Stimulated activated CD4-positive, alpha-beta T cell treated with anti-CD3 and anti-CD28 coated beads, Interleukin-4, amount 100 ng/mL, for 24 hours (primary cell): ENCODE results near the gene GALNT9.
"Not testable (repeated sequence)": the region's sequence is repeated elsewhere in the genome, so short reads cannot be mapped to it uniquely, and the experiment has no call there.

Experiments
- DNase-seq: peaks from one replicate; pipeline ENCODE4 v3.0.0-alpha.2; 2020

The GALNT9 gene

DNA sequence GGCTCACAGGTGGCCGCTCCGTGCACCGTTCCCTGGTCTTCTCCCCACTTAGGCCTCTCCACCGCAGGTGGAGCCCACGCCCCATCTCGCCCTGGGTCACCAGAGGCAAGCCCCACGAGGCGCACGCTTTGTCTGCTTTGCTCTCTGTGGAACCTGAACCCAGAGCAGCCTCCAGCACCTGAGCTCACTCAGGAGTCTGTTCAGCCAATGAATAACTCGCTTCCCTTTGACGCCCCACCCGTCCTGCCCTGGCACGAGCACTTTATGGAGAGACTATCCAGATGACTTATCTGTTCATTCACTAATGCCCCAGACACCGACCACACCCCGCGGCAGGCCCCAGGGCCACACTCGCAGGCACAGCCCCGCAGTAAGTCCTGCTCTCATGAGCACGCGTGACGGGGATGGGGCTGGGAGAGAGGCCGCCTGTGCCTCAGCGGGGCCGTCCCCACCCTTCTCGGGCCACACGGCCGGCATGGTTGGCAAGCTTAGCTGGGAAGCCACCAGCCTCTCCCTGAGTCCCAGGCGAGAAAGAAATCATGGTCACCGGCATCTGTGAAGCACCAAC lies 100.1 kb downstream of the GALNT9 start:
- no peak for DNase-seq

DNA sequence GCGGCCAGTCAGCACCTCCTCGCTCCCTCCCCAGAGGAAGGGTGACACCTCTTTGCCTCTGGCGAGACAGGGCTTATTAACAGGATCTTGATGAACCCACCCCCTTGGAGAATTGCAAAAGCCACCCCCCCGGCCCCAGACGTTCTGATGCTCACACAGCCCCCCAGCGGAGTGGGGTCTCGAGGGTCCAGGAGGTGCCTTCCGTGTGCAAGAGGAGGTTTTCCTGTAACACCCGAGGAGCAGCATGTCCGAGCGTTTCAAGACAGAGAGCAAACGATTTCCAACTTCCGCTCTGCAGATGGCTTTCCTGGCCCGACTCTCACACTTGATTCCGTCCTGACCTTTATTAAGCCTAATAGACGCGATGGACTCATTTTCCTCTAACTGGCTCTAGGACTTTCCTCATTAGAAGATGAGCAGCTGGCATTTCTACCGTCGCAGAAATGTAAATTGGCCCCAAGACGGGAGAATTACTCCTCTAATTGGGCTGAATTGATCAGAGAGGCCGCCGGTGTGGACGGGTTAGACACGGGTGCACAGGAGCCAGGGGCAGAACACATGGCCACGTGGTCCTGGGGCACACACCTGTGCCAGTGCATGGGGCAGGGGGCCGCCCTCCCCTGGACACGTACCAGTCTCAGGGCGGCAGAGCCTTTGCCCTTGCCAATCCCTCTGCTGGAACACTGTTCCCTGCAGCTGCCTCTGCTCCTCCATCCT lies 100.8 kb downstream of the GALNT9 start:
- no peak for DNase-seq

DNA sequence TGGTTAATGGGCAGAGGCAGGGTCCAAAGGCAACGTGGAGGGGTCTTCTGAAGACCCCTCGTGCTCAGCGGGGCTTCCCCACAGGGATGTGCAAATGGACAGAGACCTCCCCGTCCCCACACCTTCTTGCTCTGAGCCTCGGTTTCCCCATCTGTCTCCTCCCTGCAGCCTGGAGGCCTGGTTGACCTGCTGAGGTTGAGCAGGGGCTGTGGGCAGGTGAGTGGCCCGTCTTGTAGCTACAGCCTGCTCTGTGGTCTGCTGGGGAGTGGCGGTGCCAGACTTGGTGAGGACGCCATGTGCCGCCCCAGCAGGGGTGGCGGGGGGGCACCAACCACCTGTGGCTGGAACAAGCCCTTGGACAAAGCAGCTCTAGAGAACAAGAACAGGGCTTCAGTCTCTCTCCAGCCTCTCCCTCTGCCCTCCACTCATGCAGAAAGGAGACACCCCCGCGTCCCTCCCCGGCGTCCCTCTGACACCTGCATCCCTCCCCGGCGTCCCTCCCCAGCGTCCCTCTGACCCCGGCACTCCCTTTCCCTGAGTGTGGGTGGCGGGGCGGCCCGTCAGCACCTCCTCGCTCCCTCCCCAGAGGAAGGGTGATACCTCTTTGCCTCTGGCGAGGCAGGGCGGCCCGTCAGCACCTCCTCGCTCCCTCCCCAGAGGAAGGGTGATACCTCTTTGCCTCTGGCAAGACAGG lies 101.5 kb downstream of the GALNT9 start:
- DNase-seq: no peak

DNA sequence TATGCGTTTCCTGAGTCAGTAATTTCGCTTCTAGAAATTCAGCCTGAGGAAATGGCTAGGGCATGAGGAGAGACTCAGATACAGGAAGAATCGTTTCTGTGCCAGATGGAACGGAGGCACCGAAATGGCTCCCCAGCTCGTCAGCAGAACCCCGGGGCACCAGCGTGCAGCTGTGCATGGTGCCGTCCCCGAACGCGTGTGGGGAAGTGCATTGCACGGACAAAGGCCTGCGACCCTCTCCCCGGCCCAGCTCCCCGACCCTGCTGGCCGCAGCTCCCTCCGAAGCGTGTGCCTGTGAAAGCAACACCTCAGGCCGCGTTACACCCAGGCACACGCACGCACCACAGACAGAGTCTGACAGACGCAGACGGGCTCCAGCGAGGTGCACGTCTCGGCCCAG lies 102.3 kb downstream of the GALNT9 start:
- no peak for DNase-seq

DNA sequence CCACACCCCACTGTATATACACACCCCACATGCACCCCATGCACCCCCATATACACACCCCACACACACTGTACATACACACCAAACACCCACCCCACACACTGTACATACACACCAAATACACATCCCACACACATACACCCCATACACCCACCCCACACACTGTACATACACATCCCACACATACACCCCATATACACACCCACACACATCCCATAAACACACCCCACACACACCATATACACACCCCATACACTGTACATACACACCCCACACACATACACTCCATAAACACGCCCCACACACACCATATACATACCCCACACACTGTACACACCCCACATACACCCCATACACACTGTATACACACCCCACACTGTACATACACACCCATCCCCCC lies 102.8 kb downstream of the GALNT9 start:
- DNase-seq: no peak

DNA sequence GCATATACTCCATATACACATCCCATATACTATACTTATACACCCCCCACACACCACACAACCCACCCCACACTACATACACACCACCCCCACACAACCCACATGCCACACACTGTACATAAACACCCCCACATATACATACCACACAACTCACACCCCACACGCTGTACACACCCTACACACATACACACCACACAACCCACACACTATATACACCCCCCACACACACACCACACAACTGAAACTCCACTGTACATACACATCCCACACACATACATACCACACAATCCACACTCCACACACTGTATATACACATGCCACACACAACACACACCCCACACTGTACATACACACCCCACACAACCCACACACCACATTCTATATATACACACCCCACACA lies 104.2 kb downstream of the GALNT9 start:
- DNase-seq: no peak

DNA sequence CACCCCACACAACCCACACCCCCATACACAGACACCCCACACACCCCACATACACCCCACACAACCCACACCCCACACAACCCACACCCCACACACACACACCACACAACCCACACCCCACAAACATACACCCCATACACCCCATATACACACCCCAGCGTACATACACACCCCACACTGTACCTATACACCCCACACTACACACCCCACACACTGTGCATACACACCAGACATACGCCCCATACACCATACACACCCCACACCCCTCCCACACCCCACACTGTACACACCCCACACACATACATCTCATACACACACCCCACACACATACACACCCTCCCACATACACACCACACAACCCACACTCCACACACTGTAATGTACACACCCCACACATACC lies 104.9 kb downstream of the GALNT9 start:
- DNase-seq: no peak

DNA sequence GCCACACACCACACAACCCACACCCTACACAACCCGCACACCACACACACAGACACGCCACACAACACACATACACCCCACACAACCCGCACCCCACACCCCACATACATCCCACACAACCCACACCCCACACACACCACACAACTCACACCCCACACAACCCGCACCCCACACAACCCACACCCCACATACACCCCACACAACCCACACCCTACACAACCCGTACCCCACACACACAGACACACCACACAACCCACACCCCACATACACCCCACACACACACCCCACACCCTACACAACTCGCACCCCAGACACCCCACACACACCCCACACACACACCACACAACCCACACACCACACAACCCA lies 106.6 kb downstream of the GALNT9 start:
- DNase-seq: no peak

DNA sequence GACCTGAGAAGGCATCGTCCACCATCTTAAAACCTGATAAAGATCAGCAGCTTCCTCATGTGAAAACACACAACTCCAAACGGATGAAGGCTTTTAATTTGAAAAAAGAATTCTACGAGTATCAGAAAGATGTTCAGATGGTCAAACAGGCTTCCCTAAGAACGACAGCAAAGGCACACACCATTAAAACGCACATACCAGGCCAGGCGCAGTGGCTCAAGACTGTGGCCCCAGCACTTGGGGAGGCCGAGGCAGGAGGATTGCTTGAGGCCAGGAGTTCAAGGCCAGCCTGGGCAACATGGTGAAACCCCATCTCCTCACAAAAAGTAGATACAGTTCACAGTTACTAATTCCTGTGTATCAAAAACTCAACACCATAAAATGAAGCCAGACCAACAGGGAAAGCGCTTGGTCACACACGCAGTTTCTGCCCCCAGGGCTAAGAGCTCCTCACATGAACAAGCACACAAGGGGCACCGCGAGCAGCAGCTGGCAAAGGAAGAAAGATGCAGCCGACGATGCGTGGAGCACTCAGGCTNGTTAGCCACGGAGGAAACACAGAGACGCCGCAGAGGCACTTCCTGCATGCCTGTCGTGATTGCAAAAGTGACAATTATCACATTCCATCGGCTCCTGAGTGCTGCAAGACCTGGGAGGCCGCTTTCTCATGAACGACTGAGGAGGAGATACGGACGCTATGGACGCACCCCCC lies 107.1 kb downstream of the GALNT9 start:
- peak; percentile 17 for DNase-seq

DNA sequence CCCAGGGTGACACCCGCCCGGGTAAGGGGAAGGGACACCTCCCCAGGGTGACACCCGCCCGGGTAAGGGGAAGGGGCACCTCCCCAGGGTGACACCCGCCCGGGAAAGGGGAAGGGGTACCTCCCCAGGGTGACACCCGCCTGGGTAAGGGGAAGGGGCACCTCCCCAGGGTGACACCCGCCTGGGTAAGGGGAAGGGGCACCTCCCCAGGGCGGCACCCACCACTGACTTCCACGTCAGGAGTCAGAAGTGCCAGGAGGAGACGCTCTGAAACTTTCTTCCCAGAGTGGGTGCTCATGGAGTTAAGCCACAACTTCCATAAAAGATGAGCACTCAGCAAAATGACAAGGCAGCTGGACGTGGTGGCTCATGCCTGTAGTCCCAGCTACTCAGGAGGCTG lies 109.6 kb downstream of the GALNT9 start:
- DNase-seq: not testable (repeated sequence)

DNA sequence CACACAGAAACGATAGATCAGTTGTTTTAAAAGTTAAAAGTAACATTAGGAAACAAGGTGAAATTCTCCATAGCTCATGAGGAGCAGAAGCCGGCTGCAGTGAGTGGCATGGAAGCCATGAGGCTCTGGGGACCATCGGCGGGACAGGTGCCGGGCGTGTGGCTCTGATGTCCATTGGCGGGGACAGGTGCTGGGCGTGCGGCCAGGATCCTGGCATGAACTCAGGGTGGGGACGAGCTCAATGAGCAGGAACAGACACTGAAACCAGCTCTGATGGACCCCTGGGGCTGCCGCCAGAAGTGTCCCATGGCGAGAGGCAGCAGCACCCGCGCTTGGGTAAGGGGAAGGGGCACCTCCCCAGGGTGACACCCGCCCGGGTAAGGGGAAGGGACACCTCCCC lies 110.1 kb downstream of the GALNT9 start:
- DNase-seq: no peak

DNA sequence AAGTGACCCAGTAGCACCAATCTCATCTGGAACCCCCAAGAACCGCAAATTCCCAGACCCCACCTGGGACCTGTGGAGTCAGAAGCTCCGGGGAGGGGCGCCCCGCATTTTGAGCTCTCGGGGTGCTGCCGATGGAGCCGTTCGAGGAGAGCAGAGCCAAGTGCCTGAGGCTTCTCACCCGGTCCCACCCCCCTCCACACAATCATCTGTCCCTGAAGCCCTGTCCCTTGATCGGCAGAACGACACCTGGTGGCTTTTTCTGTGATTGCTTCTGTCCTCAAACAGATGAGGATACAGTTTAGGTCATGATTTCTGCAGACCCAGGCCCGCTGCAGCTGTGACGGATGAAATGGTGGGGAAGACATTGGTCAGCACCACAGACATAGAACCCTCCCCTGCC lies 110.5 kb downstream of the GALNT9 start:
- peak; percentile 57 for DNase-seq

DNA sequence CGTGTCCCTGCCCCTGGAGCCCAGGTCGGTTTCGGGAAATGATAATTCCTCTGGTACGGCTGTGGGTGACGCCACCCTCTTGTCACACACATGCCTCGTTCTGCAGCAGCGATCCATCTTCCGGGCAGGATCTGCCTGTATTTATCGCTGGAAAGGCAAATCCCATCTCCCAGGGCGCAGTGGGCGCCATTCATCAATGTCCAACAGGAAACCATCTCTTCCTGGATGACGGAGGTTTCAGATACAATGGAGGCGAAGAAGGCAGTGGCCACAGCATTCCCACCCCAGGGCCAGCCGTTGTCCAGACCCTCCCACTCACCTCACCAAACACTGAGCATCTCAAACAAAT lies 110.9 kb downstream of the GALNT9 start:
- no peak for DNase-seq

DNA sequence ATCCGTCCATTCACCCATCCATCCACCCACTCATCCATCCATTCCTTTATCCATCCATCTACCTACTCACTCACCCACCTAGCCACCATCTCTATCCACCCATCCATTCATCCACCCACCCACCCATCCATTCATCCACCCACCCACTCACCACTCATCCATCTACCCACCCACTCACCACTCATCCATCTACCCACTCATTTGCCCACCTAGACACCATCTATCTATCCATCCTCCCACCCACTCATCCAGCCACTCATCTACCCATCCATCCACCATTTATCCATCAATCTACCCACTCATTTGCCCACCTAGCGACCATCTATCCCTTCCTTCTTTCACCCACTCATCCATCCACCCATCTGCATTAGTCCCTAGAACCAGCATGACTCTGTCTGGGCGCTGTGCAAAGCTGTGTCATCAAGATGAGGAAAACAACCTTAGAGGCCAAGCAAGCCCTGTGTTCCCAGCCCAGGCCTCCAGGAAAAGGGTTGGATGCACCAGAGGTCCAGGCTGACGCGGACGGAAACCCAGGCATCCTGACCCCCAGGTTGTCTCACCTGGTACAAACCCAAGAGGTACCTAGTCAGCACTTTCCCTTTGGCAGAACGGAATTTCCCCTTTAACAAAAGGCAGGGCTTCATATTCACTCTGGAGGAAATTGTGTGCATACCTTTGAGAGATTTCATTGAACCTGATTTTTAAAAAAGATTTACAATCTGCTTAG lies 111.4 kb downstream of the GALNT9 start:
- no peak for DNase-seq

DNA sequence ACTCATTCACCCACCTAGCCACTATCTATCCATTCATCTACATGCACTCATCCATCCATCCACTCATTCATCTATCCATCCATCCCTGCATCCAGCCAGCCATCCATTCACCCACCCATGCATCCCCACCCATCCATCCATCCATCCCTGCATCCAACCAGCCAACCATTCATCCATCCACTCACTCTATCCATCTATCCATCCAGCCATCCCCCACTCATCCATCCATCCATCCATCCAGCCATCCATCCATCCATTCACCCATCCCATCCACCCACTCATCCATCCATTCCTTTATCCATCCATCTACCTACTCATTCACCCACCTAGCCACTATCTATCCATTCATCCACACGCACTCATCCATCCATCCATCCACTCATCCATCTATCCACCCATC lies 112.0 kb downstream of the GALNT9 start:
- DNase-seq: no peak

DNA sequence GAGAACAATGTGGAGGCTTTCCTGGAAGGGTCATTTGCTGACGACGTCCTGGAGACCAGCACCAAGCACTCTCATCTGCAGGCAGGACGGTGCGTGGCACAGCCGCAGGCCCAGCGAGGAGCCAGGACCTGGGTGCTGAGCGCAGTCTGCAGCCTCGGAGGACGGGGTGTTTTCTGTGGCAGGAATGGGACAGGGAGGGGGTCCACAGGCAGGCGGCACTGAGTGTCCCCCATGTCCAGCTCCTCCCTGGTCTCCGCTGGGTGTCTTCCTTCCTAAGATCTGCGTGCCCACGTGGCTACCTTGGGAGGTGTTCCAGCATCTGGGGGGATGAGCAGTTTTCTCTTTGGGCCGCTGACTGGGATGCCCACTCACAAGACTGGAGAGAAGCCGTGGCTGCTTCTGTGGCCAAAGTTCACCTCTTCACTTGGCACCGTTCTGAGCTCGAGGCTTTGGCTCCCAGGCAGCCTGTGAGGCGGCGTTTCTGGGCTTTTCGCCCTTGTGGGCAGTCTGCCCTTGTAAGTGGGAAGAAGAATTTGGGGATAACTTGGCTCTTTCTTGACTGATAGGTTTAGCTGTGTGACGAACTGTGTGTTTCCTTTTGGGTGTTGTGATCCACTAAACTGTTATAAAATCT lies 112.9 kb downstream of the GALNT9 start:
- DNase-seq: no peak

DNA sequence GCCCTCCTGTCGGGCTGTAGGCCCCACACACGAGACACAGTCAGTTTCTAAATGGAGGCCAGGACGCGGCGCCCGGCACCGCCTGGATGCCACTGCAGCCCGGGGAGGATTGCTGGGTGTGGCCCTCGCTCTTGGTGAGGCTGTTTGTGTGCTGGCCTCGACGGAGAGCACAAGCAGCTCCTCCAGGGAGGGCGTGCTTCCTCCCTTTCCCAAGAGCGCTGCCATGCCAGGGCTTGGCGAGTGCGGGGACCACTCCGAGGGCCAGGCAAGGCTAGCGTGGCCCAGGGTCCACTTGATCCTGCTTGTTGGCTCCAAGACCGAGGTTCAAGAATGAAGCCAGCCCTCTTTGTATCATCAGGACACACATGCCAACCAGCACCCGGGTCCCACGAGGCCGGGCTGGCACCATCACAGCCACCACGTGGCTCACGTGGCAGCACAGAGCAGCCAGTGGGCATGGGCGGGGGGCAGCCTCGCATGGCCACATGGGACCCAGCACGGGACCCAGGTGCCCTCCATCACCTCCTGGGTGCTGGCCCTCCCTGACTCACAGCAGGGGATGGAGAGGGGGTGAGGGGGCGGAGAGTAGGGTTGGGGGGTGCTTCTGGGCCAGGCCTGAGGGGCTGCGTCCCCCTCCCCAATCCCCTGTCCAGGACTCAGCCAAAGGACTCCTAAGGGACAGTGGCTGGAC lies 113.9 kb downstream of the GALNT9 start:
- no peak for DNase-seq

DNA sequence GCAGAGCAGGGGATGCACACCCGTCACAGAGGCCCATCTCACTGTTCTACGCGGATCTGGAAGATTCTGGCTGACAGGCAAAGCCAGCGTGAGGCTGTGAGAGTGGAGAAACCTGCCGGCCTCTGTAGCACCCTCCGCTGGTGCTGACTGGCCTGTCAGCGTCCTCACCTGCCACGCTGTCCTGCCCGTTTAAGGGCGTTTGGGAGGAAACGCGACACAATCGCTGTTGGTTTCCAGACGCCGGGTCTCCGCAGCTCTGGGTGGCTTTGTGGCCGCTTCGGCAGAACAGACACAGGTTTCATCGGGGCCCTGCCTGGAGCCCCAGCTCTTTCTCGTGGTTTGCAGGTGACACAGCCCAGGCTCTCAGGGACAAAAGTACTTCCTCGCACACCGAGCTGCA lies 114.5 kb downstream of the GALNT9 start:
- DNase-seq: no peak

DNA sequence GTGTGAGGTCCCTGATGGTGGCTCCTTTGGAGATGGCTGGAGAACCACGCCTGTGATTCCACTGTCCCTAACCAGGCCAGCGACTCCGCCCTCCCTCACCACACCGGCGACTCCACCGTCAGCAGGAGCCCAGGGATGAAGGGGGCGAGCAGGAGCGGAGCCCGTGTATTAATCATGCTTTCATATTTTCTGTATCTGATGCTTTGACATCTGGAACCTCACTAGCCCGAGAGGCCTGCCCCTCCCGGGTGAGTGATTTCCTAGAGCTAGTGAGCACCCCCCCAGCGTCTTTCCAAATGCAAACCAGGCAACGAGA lies 115.3 kb downstream of the GALNT9 start:
- DNase-seq: no peak

DNA sequence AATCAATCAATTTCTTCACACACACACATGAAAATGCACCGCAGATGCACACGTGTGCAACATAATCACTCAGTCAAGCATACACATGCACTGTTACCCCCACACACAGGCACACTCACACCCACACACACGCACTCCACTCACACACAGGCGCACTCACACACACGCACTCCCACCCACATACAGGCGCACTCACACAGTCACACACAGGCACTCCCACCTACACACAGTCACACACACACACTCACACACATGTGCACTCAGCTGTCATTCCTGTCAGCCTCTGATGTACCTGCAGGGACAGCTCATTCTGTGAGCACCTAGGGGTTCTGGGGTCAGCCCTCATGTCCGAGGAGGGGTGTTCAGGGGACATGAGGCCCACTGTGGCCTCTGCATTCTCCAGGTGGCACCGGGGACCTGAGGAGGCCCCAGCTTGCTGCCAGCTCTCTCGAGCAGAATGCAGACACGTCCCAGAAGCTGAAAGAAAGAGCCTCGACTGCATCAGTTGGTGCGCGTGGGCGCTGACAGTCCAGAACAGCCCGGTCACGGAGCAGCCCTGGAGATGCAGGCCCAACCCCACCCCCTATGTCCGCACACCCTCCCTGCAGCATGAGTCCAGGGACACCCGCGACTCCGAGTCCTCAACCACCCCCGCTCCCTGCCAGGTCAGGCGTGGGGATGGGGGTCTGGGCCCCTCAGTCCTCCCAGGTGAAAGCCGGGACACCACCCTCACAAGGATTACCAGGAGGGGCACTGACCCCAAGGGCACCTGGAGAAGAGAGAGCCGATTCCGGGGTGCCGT lies 115.8 kb downstream of the GALNT9 start:
- DNase-seq: no peak

DNA sequence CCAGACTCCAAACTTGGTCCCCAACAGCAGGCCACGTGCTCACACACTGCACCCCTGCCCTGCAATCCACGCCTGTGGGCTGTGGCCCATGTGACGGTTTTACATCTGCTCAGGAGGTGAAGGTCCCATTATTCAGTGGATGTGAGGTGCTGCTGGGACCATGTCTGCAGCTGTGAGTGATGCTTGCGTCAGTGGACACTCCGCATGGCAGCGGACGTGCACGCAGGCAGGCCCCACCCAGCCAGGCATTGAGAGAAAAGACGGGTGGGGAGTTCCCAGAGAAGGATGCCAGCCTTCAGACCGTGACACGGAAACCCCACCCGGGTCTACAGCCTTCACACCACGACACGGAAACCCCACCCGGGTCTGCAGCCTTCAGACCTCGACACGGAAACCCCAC lies 117.6 kb downstream of the GALNT9 start:
- no peak for DNase-seq

DNA sequence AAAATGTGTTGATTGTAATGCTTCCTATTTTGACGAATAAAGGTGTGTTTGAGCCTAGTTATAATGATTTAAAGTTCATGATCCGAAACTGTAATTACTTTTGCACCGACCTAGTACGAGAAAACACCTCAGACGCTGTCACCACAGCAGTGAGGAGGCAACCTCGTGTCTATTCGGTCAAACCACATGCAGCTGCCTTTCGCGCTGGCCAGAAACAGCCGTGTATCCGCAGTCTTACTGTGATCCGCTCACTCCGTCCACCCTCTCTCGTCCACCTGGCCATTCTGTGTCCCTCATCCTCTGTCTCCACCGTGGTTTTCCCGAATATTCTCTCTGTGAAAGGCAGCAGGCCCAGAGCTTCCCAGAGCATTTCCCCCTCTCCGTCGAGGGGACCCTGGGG lies 118.1 kb downstream of the GALNT9 start:
- no peak for DNase-seq
